Tibial nerve (tissue), 4 donors: ENCODE measurements around the gene GDF10. TPM values are rescaled to one million over a fixed set of nuclear protein-coding genes. Genes with fewer than 3 reads are reported as not detected.
A peak's percentile ranks its signal among the peaks of the same experiment; 100 is the strongest.

Experiments used
- DNase-seq, 2 donors: peaks; one replicate each; pipeline ENCODE4 v3.0.0-alpha.2; 2019; ENCODE audit warnings: low spot score in 2 of 2
- H3K27ac ChIP-seq, 4 donors: fragments of 200-600 bp; sonication (generic) in 3 of 4; one replicate each; pipeline ENCODE4 v1.5.1; 2017 to 2019; ENCODE audit warnings: mild to moderate bottlenecking in 1 of 4
- H3K27me3 ChIP-seq, 2 donors: fragments of 200-600 bp; sonication (generic) in 1 of 2; one replicate each; pipeline versions ENCODE4 v1.5.1 to v1.6.0; 2017 to 2019
- H3K36me3 ChIP-seq, 3 donors: fragments of 200-600 bp; sonication (generic); one replicate each; pipeline ENCODE4 v1.5.1; 2018 to 2019
- H3K4me1 ChIP-seq, 4 donors: fragments of 200-600 bp; sonication (generic) in 3 of 4; one replicate each; pipeline ENCODE4 v1.5.1; 2017 to 2019
- H3K4me3 ChIP-seq, 4 donors: fragments of 200-600 bp; sonication (generic) in 3 of 4; one replicate each; pipeline ENCODE4 v1.5.1; 2017 to 2019; ENCODE audit warnings: mild to moderate bottlenecking in 1 of 4, moderate library complexity in 1 of 4
- H3K9me3 ChIP-seq, 4 donors: fragments of 200-600 bp; sonication (generic) in 3 of 4; one replicate each; pipeline ENCODE4 v1.5.1; 2017 to 2019
- CTCF ChIP-seq, 5 experiments: fragments of 200-600 bp in 3 of 5; fragments of 450-650 bp in 2 of 5; sonication (generic) in 3 of 5; IDR thresholded peaks; one replicate each; pipeline ENCODE4 v1.5.1; 2016 to 2019; ENCODE audit warnings: antibody characterized with exemption in 5 of 5, mild to moderate bottlenecking in 3 of 5, moderate library complexity in 2 of 5
- EP300 ChIP-seq, 2 donors: sonication (generic); formaldehyde crosslinking; IDR thresholded peaks; one replicate each; pipeline ENCODE4 v1.6.1; 2017; ENCODE audit warnings: antibody characterized with exemption in 2 of 2, mild to moderate bottlenecking in 1 of 2
- POLR2A ChIP-seq, 2 donors: fragments of 450-650 bp; IDR thresholded peaks; one replicate each; pipeline ENCODE4 v1.6.1; 2017; ENCODE audit warnings: antibody characterized with exemption in 2 of 2, mild to moderate bottlenecking in 2 of 2, moderate library complexity in 2 of 2
- WGBS, 2 donors: methylation state at CpG; one replicate each; pipeline ENCODE4 v1.1.5; 2018; 5-methylcytosine and 5-hydroxymethylcytosine counted together
- total RNA-seq, 4 donors: library from RNA; depleted of rRNA; stranded (reverse); fragments of >200 nt; gene quantifications; one replicate each; pipeline ENCODE4 v1.1.0, GENCODE V29; 2016

The GDF10 gene
- total RNA-seq, 4 donors from 2014 or later, result 10.2 to 48.2 (median 22.9) TPM

GRCh38 chr10:47339759-47340607 is 40.0 kb downstream of the GDF10 start:
- no peaks in the 10 kb centered on the region for H3K9me3 ChIP-seq
- TF ChIP-seq CTCF (IDR thresholded peaks at IDR 0.05), result no peak
- TF ChIP-seq POLR2A (IDR thresholded peaks at IDR 0.05), result no peak
- TF ChIP-seq EP300 (IDR thresholded peaks at IDR 0.05), result no peak
- H3K27ac ChIP-seq, result no peak overlapping the region
- H3K27me3 ChIP-seq, result no peaks in the 10 kb centered on the region
- 73 to 78% methylated on average over 15 of the region's 15 CpGs for WGBS, 2 donors
- no peak overlapping the region for H3K4me3 ChIP-seq
- no peaks in the 10 kb centered on the region for H3K36me3 ChIP-seq
- DNase-seq, result no peak
- no peaks in the 10 kb centered on the region for H3K4me1 ChIP-seq

- peak; percentile 78 to 94 (median 88) for TF ChIP-seq CTCF (IDR thresholded peaks at IDR 0.05)
- no peak for TF ChIP-seq POLR2A (IDR thresholded peaks at IDR 0.05)
- H3K27ac ChIP-seq, result no peak overlapping the region
- no peaks in the 10 kb centered on the region for H3K27me3 ChIP-seq
- WGBS, 2 donors, result 68 to 69% methylated on average over 5 of the region's 5 CpGs
- no peaks in the 10 kb centered on the region for H3K4me1 ChIP-seq
- no peaks in the 10 kb centered on the region for H3K36me3 ChIP-seq
- no peaks in the 10 kb centered on the region for H3K9me3 ChIP-seq
- H3K4me3 ChIP-seq, result no peak overlapping the region
- peak; percentile 60 to 78 for DNase-seq
Observed at GRCh38 chr10:47340608-47341170, 40.7 kb downstream of the GDF10 start.

- WGBS, 2 donors, result 84 to 85% methylated on average over 13 of the region's 13 CpGs
- H3K27ac ChIP-seq, result no peak overlapping the region
- H3K9me3 ChIP-seq, result no peaks in the 10 kb centered on the region
- TF ChIP-seq POLR2A (IDR thresholded peaks at IDR 0.05) (no peak), EP300 (IDR thresholded peaks at IDR 0.05) (no peak), CTCF (IDR thresholded peaks at IDR 0.05) (no peak)
- no peak for DNase-seq
- no peaks in the 10 kb centered on the region for H3K36me3 ChIP-seq
- no peak overlapping the region for H3K4me3 ChIP-seq
- no peaks in the 10 kb centered on the region for H3K27me3 ChIP-seq
- no peaks in the 10 kb centered on the region for H3K4me1 ChIP-seq
Observed at GRCh38 chr10:47344996-47345870, 45.2 kb downstream of the GDF10 start.

GRCh38 chr10:47346581-47347302 is 46.7 kb downstream of the GDF10 start:
- no peak for DNase-seq
- Histone ChIP-seq H3K27ac (no peak overlapping the region), H3K4me1 (no peaks in the 10 kb centered on the region), H3K4me3 (no peak overlapping the region), H3K36me3 (no peaks in the 10 kb centered on the region), H3K9me3 (no peaks in the 10 kb centered on the region), H3K27me3 (no peaks in the 10 kb centered on the region)
- WGBS, 2 donors, result 77 to 82% methylated on average over 12 of the region's 13 CpGs
- no peak for TF ChIP-seq POLR2A (IDR thresholded peaks at IDR 0.05)
- TF ChIP-seq CTCF (IDR thresholded peaks at IDR 0.05), result no peak
- no peak for TF ChIP-seq EP300 (IDR thresholded peaks at IDR 0.05)
